GM23248 (cell line): ENCODE measurements around the gene RFX8. TPM values are rescaled to one million over a fixed set of nuclear protein-coding genes. Genes with fewer than 3 reads are reported as not detected.

ENCODE experiments used
- DNase-seq: peaks from one replicate; pipeline ENCODE4 v3.0.0-alpha.2; 2015
- H2AFZ ChIP-seq: fragments of 200-600 bp; sonication (generic); 2 replicates; pipeline ENCODE4 v1.6.1; 2016; ENCODE audit warnings: antibody characterized with exemption
- H3F3A ChIP-seq: fragments of 200-600 bp; sonication (generic); 2 replicates; pipeline ENCODE4 v1.6.1; 2016; ENCODE audit warnings: mild to moderate bottlenecking, antibody characterized with exemption, mixed run types; ENCODE audit not compliant: insufficient read depth
- H3K27ac ChIP-seq: fragments of 200-600 bp; sonication (generic); 2 replicates; pipeline ENCODE4 v1.5.1; 2016; ENCODE audit warnings: mild to moderate bottlenecking
- H3K27me3 ChIP-seq: fragments of 200-600 bp; sonication (generic); replicated peaks from 2 replicates; pipeline ENCODE4 v1.6.1; 2016; ENCODE audit warnings: mild to moderate bottlenecking; ENCODE audit not compliant: insufficient read depth
- H3K36me3 ChIP-seq: fragments of 200-600 bp; sonication (generic); 2 replicates; pipeline ENCODE4 v1.6.1; 2016; ENCODE audit warnings: low read depth, mild to moderate bottlenecking
- H3K4me1 ChIP-seq: fragments of 200-600 bp; sonication (generic); 2 replicates; pipeline ENCODE4 v1.6.1; 2016; ENCODE audit warnings: mild to moderate bottlenecking; ENCODE audit not compliant: insufficient read depth
- H3K4me2 ChIP-seq: fragments of 200-600 bp; sonication (generic); one replicate; pipeline ENCODE4 v1.6.1; 2016; ENCODE audit warnings: mild to moderate bottlenecking; ENCODE audit not compliant: unreplicated experiment
- H3K4me3 ChIP-seq: fragments of 200-600 bp; sonication (generic); 2 replicates; pipeline ENCODE4 v1.5.1; 2016; ENCODE audit warnings: mild to moderate bottlenecking
- H3K79me2 ChIP-seq: fragments of 200-600 bp; sonication (generic); 2 replicates; pipeline ENCODE4 v1.6.1; 2016; ENCODE audit warnings: mild to moderate bottlenecking; ENCODE audit not compliant: insufficient read depth
- H3K9ac ChIP-seq: fragments of 200-600 bp; sonication (generic); 2 replicates; pipeline ENCODE4 v1.6.1; 2016; ENCODE audit warnings: mild to moderate bottlenecking
- H3K9me2 ChIP-seq: fragments of 200-600 bp; sonication (generic); 2 replicates; pipeline ENCODE4 v1.6.1; 2016; ENCODE audit warnings: mixed run types, mild to moderate bottlenecking, moderate library complexity; ENCODE audit not compliant: insufficient read depth
- H3K9me3 ChIP-seq: fragments of 200-600 bp; sonication (generic); one replicate; pipeline ENCODE4 v1.6.1; 2017; ENCODE audit warnings: low read depth
- H4K20me1 ChIP-seq: fragments of 200-600 bp; sonication (generic); 2 replicates; pipeline ENCODE4 v1.6.0; 2016; ENCODE audit not compliant: insufficient read depth
- EZH2 ChIP-seq: fragments of 200-600 bp; sonication (generic); IDR thresholded peaks from 2 replicates; pipeline ENCODE4 v1.6.1; 2018; ENCODE audit warnings: antibody characterized with exemption, mild to moderate bottlenecking; ENCODE audit not compliant: insufficient read depth, poor library complexity, severe bottlenecking
- EZH2phosphoT487 ChIP-seq: fragments of 200-600 bp; sonication (generic); IDR thresholded peaks from 2 replicates; pipeline ENCODE4 v1.6.1; 2018; ENCODE audit warnings: antibody characterized with exemption, moderate library complexity, mild to moderate bottlenecking, low read depth; ENCODE audit not compliant: insufficient read depth
- WGBS, 2 experiments: methylation state at CpG; one replicate each; pipeline ENCODE4 v1.1.6; 2015 to 2017; ENCODE audit warnings: low lambda C conversion rate in 2 of 2, low coverage in 1 of 2; ENCODE audit errors: missing lambda C conversion rate in 2 of 2; 5-methylcytosine and 5-hydroxymethylcytosine counted together
- in situ Hi-C: fragments of 300-500 bp; cut with MboI; formaldehyde crosslinking; loops from 2 replicates; pipeline ENCODE4 v1.15.0; 2020
- polyA plus RNA-seq: library from polyadenylated mRNA; unstranded; fragments of >200 nt; fragmentation: Nextera tagmentation; extraction: Ambion mirVana; gene quantifications from 2 replicates; pipeline ENCODE4 v1.2.1, GENCODE V29; 2016
- total RNA-seq: library from RNA; depleted of rRNA; stranded (reverse); fragments of >200 nt; shearing (Covaris generic); gene quantifications from 2 replicates; pipeline ENCODE4 v1.2.3, GENCODE V29; 2014

The RFX8 gene
- total and polyA plus RNA-seq, 2 experiments from 2014 or later = 5.9 to 6.4 TPM

DNA sequence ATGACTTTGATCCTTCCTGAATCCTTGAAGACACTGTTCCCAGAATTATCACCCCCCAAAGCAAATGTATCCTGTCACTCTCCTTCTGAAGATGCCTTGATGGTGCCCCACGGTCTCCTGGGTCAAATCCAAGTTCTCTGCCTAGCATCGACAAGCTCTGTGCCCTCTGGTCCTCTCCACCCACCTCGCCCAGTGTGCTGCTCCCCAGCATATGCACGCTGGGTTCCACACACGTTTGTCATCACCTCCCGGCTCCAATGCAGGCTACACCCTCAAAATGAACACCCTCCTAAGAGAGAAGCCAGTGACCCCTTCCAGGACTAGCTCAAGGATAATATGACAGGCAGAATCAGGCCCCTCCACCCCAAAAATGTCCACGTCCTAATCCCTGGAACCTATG is 48.1 kb downstream of the RFX8 start:
- Histone ChIP-seq H3K9me3 (no peaks in the 10 kb centered on the region), H3F3A (peaks cover 3% of the 10 kb centered on the region), H3K27ac (no peak overlapping the region), H2AFZ (no peak overlapping the region), H3K4me1 (peaks cover 13% of the 10 kb centered on the region), H3K4me2 (no peak overlapping the region), H3K9ac (no peak overlapping the region), H3K36me3 (no peaks in the 10 kb centered on the region; the same call in 1 of the 2 replicates), H3K27me3 (no peaks in the 10 kb centered on the region), H3K4me3 (no peak overlapping the region), H4K20me1 (no peaks in the 10 kb centered on the region), H3K9me2 (no peaks in the 10 kb centered on the region), H3K79me2 (no peaks in the 10 kb centered on the region)
- TF ChIP-seq EZH2phosphoT487 (no peak), EZH2 (no peak)
- DNase-seq = no peak
- WGBS, 2 experiments = 91 to 95% methylated on average over 7 of the region's 7 CpGs
- in situ Hi-C loops = no loop called here

DNA sequence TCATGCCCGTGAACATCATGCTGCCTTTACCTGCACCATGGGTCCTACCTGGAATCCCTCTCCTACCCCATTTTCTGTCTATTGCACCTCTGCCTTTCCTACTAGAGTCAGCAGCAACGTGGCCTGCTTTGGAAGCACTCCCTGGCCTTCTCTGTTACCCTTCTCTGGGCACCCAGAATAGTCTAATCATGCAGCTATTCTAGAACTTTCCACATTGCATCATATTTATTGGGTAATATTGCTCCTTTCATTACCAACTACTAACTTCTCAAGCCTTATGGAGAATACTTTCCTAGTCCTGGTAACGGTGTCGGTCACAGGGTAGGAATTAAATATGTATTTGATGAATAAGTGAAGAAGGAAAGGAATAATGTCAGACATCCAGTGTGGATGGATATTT is 54.3 kb downstream of the RFX8 start:
- Histone ChIP-seq H3K9ac (no peak overlapping the region), H3K9me3 (no peaks in the 10 kb centered on the region), H3K27me3 (no peaks in the 10 kb centered on the region), H3K79me2 (no peaks in the 10 kb centered on the region), H3K9me2 (no peaks in the 10 kb centered on the region), H2AFZ (no peak overlapping the region), H3K27ac (peak overlapping the region; percentile 27; the same call in 1 of the 2 replicates), H3F3A (peaks cover 5% of the 10 kb centered on the region; the same call in 1 of the 2 replicates), H3K4me3 (no peak overlapping the region), H3K4me1 (peaks cover 6% of the 10 kb centered on the region; the same call in 1 of the 2 replicates), H3K36me3 (no peaks in the 10 kb centered on the region), H3K4me2 (no peak overlapping the region), H4K20me1 (no peaks in the 10 kb centered on the region)
- in situ Hi-C loops = no loop called here
- peak; percentile 54 for DNase-seq
- no peak for TF ChIP-seq EZH2phosphoT487
- no peak for TF ChIP-seq EZH2
- WGBS, 2 experiments = 52 to 60% methylated on average over 4 of the region's 4 CpGs

DNA sequence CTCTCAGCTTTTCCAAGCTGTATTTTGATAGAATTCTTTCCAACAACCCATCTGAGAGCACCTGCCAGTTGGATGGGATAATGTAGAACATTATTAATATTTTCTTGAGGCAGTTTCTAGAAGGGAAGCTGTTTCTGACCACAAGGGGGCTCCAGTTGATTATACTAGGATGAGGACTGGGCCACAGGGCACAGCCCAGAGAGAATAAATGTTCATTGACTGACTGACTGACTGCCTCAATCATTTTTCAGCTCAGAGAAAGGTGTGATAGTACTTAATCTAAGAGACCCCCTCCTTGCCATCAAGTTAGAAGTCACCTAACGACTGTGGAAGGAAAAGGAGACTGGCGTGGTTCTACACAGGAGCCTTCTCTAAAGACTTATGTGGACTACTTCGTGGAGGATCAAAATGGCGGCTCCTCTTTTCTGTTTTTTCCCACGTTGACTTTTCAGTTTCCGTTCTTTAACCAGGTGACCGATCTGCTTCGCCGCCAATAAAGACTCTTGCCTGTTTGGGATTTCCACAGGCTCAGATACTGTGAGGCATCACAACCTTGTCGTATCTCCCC is 55.7 kb downstream of the RFX8 start:
- no peaks in the 10 kb centered on the region for H3K79me2 ChIP-seq
- H3K27me3 ChIP-seq = no peaks in the 10 kb centered on the region
- H3K4me1 ChIP-seq = peaks cover 6% of the 10 kb centered on the region; the same call in 1 of the 2 replicates
- H3K4me3 ChIP-seq = no peak overlapping the region
- no peaks in the 10 kb centered on the region for H3K9me3 ChIP-seq
- WGBS, 2 experiments = 87 to 89% methylated on average over 10 of the region's 10 CpGs
- no peaks in the 10 kb centered on the region for H3K36me3 ChIP-seq
- DNase-seq = peak; percentile 82
- H3F3A ChIP-seq = peaks cover 5% of the 10 kb centered on the region; the same call in 1 of the 2 replicates
- no peaks in the 10 kb centered on the region for H3K9me2 ChIP-seq
- TF ChIP-seq EZH2 = no peak
- TF ChIP-seq EZH2phosphoT487 = no peak
- no peak overlapping the region for H3K9ac ChIP-seq
- H4K20me1 ChIP-seq = no peaks in the 10 kb centered on the region
- no peak overlapping the region for H3K4me2 ChIP-seq
- no peak overlapping the region for H2AFZ ChIP-seq
- no peak overlapping the region for H3K27ac ChIP-seq
- in situ Hi-C loops = loop anchor here (10.0 kb wide), 2 partner anchors 276 to 426 kb away; partner anchors contain the start of gene MAP4K4

DNA sequence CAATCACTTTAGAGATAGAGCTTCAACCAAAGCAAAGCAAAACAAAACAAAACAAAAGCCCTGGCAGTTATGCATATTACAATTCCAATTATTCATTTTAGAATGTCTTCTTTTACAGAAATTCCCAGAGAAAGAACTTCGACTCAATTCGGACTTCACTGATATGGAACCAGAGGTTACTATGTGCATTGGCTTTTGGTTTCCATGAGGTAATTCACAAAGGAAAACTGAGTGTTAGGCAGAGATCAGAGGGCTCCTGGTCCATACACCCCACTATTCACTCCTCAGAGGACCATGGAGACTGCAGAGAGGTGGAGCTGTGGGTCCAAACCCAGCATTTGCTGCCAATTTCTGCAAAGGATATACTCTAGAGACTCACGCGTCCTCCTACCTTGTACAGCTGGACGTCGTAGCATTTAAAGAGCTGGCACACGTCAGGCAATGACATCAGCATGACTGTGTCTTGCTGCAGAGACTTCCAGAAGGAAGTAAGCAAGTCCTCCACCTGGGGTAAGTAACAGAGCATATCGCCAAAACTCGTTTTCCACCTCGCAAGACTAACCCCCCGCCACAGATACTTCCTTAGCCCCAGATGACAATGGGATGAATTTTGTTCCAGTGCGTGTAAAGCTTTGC is 56.3 kb downstream of the RFX8 start:
- WGBS, 2 experiments = 84 to 90% methylated on average over 12 of the region's 12 CpGs
- Histone ChIP-seq H3K9me3 (no peaks in the 10 kb centered on the region), H3K27me3 (no peaks in the 10 kb centered on the region), H3K4me1 (peaks cover 6% of the 10 kb centered on the region; the same call in 1 of the 2 replicates), H3K36me3 (no peaks in the 10 kb centered on the region), H3K9ac (no peak overlapping the region), H4K20me1 (no peaks in the 10 kb centered on the region), H3K4me3 (no peak overlapping the region), H3K27ac (no peak overlapping the region), H2AFZ (no peak overlapping the region), H3K79me2 (no peaks in the 10 kb centered on the region), H3K4me2 (no peak overlapping the region), H3K9me2 (no peaks in the 10 kb centered on the region), H3F3A (peaks cover 5% of the 10 kb centered on the region; the same call in 1 of the 2 replicates)
- TF ChIP-seq EZH2 (no peak), EZH2phosphoT487 (no peak)
- in situ Hi-C loops = loop anchor here (10.0 kb wide), 2 partner anchors 276 to 426 kb away; partner anchors contain the start of gene MAP4K4
- DNase-seq = no peak
